H1 (cell line): ENCODE results near the gene NAV3. TPM values are rescaled to one million over a fixed set of nuclear protein-coding genes. Genes with fewer than 3 reads are reported as not detected.

ENCODE experiments used
- CTCF ChIA-PET: fragments of 300-600 bp; sonication (Branson Sonifier 250); formaldehyde crosslinking; loops from one replicate; lab custom pipeline; 2021; ENCODE audit not compliant: partially characterized antibody; lab: Charles Lee
- POLR2A ChIA-PET: fragments of 300-600 bp; sonication (Branson Sonifier 250); formaldehyde crosslinking; loops from one replicate; lab custom pipeline; 2021; ENCODE audit warnings: inconsistent platforms; ENCODE audit not compliant: partially characterized antibody; lab: Charles Lee
- DNase-seq, 2 experiments: peaks; one replicate each; pipeline versions ENCODE4 v3.0.0 to v3.0.0-alpha.2; 2010 to 2022; ENCODE audit warnings: low spot score in 2 of 2, low read depth in 1 of 2, mixed read lengths in 1 of 2
- FAIRE-seq: peaks from 2 replicates; lab custom pipeline; 2011; peaks lifted over from hg19 to GRCh38; lab: Jason Lieb, UNC
- H2AFZ ChIP-seq: 2 replicates; pipeline ENCODE4 v1.8.1; 2012; ENCODE audit warnings: low read length, inconsistent platforms
- H2AK5ac ChIP-seq: 2 replicates; pipeline ENCODE4 v1.6.1; 2013; ENCODE audit warnings: low read depth, low read length
- H2BK120ac ChIP-seq: replicated peaks from 2 replicates; pipeline ENCODE3; 2013; ENCODE audit warnings: low read depth, low read length, inconsistent platforms
- H2BK12ac ChIP-seq: 2 replicates; pipeline ENCODE4 v1.6.1; 2013; ENCODE audit warnings: low read depth, low read length
- H2BK15ac ChIP-seq: 2 replicates; pipeline ENCODE4 v1.6.1; 2013; ENCODE audit warnings: low read length
- H2BK20ac ChIP-seq: 2 replicates; pipeline ENCODE4 v1.6.1; 2013; ENCODE audit warnings: low read length
- H2BK5ac ChIP-seq: 2 replicates; pipeline ENCODE4 v1.6.1; 2013; ENCODE audit warnings: low read depth, low read length
- H3K14ac ChIP-seq: 2 replicates; pipeline ENCODE4 v1.6.1; 2013; ENCODE audit warnings: inconsistent platforms; ENCODE audit not compliant: insufficient read length
- H3K18ac ChIP-seq: 2 replicates; pipeline ENCODE4 v1.6.1; 2013; ENCODE audit warnings: low read length; ENCODE audit errors: extremely low read depth
- H3K23ac ChIP-seq: 2 replicates; pipeline ENCODE4 v1.6.1; 2013; ENCODE audit warnings: inconsistent platforms; ENCODE audit not compliant: insufficient read length
- H3K23me2 ChIP-seq: 2 replicates; pipeline ENCODE4 v1.6.1; 2013; ENCODE audit warnings: low read depth, low read length
- H3K27ac ChIP-seq: 2 replicates; pipeline ENCODE4 v1.6.1; 2011; ENCODE audit warnings: low read depth, low read length, inconsistent platforms
- H3K27me3 ChIP-seq, 4 experiments: replicated peaks in 1 of 4; 1 replicate in 1 of 4; 2 replicates in 3 of 4; pipeline versions ENCODE4 v1.6.1 to v1.8.1; 2011 to 2013; ENCODE audit warnings: low read length in 3 of 4, mild to moderate bottlenecking in 3 of 4, inconsistent platforms in 2 of 4, mixed read lengths in 2 of 4, moderate library complexity in 1 of 4; ENCODE audit not compliant: control insufficient read depth in 3 of 4, insufficient read depth in 3 of 4; ENCODE audit errors: extremely low read depth in 1 of 4
- H3K36me3 ChIP-seq, 4 experiments: 2 replicates each; pipeline versions ENCODE4 v1.6.1 to v1.8.1; 2011 to 2013; ENCODE audit warnings: mild to moderate bottlenecking in 4 of 4, low read length in 3 of 4, moderate library complexity in 2 of 4, control low read depth in 1 of 4, inconsistent platforms in 1 of 4; ENCODE audit not compliant: insufficient read depth in 4 of 4, control insufficient read depth in 2 of 4
- H3K4ac ChIP-seq: replicated peaks from 2 replicates; pipeline ENCODE3; 2013; ENCODE audit warnings: low read length, low read depth, mixed read lengths, inconsistent platforms; ENCODE audit not compliant: insufficient read length
- H3K4me1 ChIP-seq, 4 experiments: replicated peaks in 1 of 4; 1 replicate in 1 of 4; 2 replicates in 3 of 4; pipeline versions ENCODE4 v1.6.1 to v1.8.1; 2011 to 2013; ENCODE audit warnings: low read length in 3 of 4, inconsistent platforms in 2 of 4, mixed read lengths in 1 of 4; ENCODE audit not compliant: insufficient read depth in 4 of 4, control insufficient read depth in 3 of 4
- H3K4me2 ChIP-seq, 2 experiments: 2 replicates each; pipeline versions ENCODE4 v1.6.1 to v1.8.1; 2011 to 2013; ENCODE audit warnings: low read depth in 2 of 2, low read length in 2 of 2, control low read depth in 1 of 2, inconsistent platforms in 1 of 2, mild to moderate bottlenecking in 1 of 2; ENCODE audit not compliant: insufficient read depth in 1 of 2
- H3K4me3 ChIP-seq, 4 experiments: fragments of 200-600, 300-600 bp in 1 of 4; sonication (generic), shearing (Covaris generic), sonication (Bioruptor Twin) in 1 of 4; 2 replicates each; pipeline versions ENCODE4 v1.5.1 to v1.8.1; 2011 to 2016; ENCODE audit warnings: low read length in 4 of 4, low read depth in 3 of 4, control low read depth in 2 of 4, inconsistent platforms in 2 of 4, mild to moderate bottlenecking in 2 of 4, mixed read lengths in 1 of 4, moderate library complexity in 1 of 4; ENCODE audit not compliant: insufficient read depth in 2 of 4; ENCODE audit errors: extremely low read depth in 1 of 4
- H3K56ac ChIP-seq: replicated peaks from 2 replicates; pipeline ENCODE3; 2013; ENCODE audit warnings: low read depth, mild to moderate bottlenecking, mixed read lengths, low read length, inconsistent platforms; ENCODE audit not compliant: insufficient read length
- H3K79me1 ChIP-seq: 2 replicates; pipeline ENCODE4 v1.6.1; 2013; ENCODE audit warnings: low read depth, low read length, control low read depth
- H3K79me2 ChIP-seq, 2 experiments: 2 replicates each; pipeline versions ENCODE4 v1.6.1 to v1.8.1; 2012 to 2013; ENCODE audit warnings: low read length in 2 of 2, mild to moderate bottlenecking in 2 of 2, inconsistent platforms in 1 of 2; ENCODE audit not compliant: insufficient read depth in 2 of 2, control insufficient read depth in 1 of 2
- H3K9ac ChIP-seq, 4 experiments: replicated peaks in 1 of 4; 1 replicate in 1 of 4; 2 replicates in 3 of 4; pipeline versions ENCODE4 v1.6.1 to v1.8.1; 2011 to 2013; ENCODE audit warnings: low read depth in 3 of 4, low read length in 3 of 4, control low read depth in 2 of 4, mild to moderate bottlenecking in 2 of 4, moderate library complexity in 2 of 4, inconsistent platforms in 1 of 4; ENCODE audit errors: extremely low read depth in 1 of 4
- H3K9me3 ChIP-seq, 2 experiments: 2 replicates each; pipeline versions ENCODE4 v1.6.1 to v1.8.1; 2012 to 2013; ENCODE audit warnings: mild to moderate bottlenecking in 2 of 2, moderate library complexity in 2 of 2, control low read depth in 1 of 2, inconsistent platforms in 1 of 2, low read depth in 1 of 2, low read length in 1 of 2, mixed read lengths in 1 of 2; ENCODE audit not compliant: insufficient read depth in 2 of 2
- H4K20me1 ChIP-seq, 2 experiments: replicated peaks in 1 of 2; 2 replicates each; pipeline versions ENCODE3 to v1.8.1; 2011 to 2013; ENCODE audit warnings: inconsistent platforms in 2 of 2, low read length in 2 of 2, mild to moderate bottlenecking in 1 of 2; ENCODE audit not compliant: insufficient read depth in 2 of 2, control insufficient read depth in 1 of 2
- H4K5ac ChIP-seq: 2 replicates; pipeline ENCODE4 v1.6.1; 2013; ENCODE audit warnings: low read length, low read depth, mixed read lengths, inconsistent platforms; ENCODE audit not compliant: insufficient read length
- H4K8ac ChIP-seq: 2 replicates; pipeline ENCODE4 v1.8.0; 2013; ENCODE audit warnings: mild to moderate bottlenecking, moderate library complexity, low read length, inconsistent platforms; ENCODE audit not compliant: insufficient read depth; ENCODE audit errors: extremely low read depth
- H4K91ac ChIP-seq: replicated peaks from 2 replicates; pipeline ENCODE3; 2013; ENCODE audit warnings: low read length, mixed read lengths, inconsistent platforms; ENCODE audit not compliant: insufficient read length
- CTCF ChIP-seq, 3 experiments: IDR thresholded peaks; 1 replicate in 2 of 3; 2 replicates in 1 of 3; pipeline versions ENCODE4 v1.5.1 to v1.6.1; 2011; ENCODE audit warnings: low read length in 3 of 3, mild to moderate bottlenecking in 3 of 3, inconsistent platforms in 2 of 3, low read depth in 1 of 3, moderate library complexity in 1 of 3; ENCODE audit not compliant: insufficient read depth in 1 of 3; ENCODE audit errors: control extremely low read depth in 1 of 3
- SP2 ChIP-seq: IDR thresholded peaks from 2 replicates; pipeline ENCODE4 v1.6.1; 2012; ENCODE audit warnings: mild to moderate bottlenecking, low read length, inconsistent platforms
- WGBS, 2 experiments: shearing (Covaris generic) in 1 of 2; methylation state at CpG; one replicate each; pipeline versions ENCODE4 v1.1.6 to v1.1.7; 2013 to 2015; ENCODE audit warnings: low lambda C conversion rate in 2 of 2, mixed read lengths in 2 of 2, inconsistent platforms in 1 of 2, low coverage in 1 of 2, missing lambda C conversion rate in 1 of 2; ENCODE audit not compliant: insufficient replicate concordance in 2 of 2, insufficient coverage in 1 of 2, insufficient read length in 1 of 2; ENCODE audit errors: extremely low coverage in 1 of 2, missing lambda C conversion rate in 1 of 2; 5-methylcytosine and 5-hydroxymethylcytosine counted together
- polyA plus RNA-seq, 7 experiments: library from polyadenylated mRNA; depleted of rRNA in 3 of 7; stranded (reverse) in 5 of 7; unstranded in 2 of 7; fragments of >200 nt in 5 of 7; fragments of 200-250 nt in 2 of 7; gene quantifications; 1 replicate in 5 of 7; 2 replicates in 1 of 7; 4 replicates in 1 of 7; pipeline versions ENCODE4 v1.2.1 to v1.2.3, GENCODE V29; 2011 to 2013; ENCODE audit warnings: missing spikeins in 2 of 7, mixed read lengths in 2 of 7
- total RNA-seq: library from RNA; stranded (reverse); fragmentation: NEBNext Ultra II Directional; extraction: Animal tissue kit (Norgen Biotek cat#: 25700); gene quantifications from 2 replicates; pipeline ENCODE4 v1.2.1, GENCODE V29; 2021

Gene NAV3
- total and polyA plus RNA-seq, 2 of the 8 experiments (the other 6 are each of a cell fraction or from before 2014, with no cell fraction given), result 0.47 to 5.0 TPM

DNA sequence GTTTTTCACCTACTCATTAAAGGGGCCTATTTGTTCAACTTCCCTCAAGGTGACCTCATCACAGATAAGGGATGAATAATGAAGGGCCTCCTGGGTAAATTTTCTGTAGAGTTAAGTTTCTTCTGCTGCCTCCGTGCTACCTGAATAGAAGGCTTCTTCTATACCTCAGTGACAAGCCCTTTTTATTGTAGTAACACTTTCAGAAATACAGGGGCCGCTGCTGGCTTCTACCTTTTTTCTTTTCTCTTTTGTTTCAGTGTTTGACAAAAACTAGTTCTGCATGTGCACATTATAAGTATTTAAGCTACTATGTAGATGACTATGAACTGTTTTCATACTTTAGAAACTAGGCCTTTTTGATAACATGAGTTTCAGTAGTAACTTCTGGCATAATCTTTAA, 207.0 kb downstream of the NAV3 start:
- H3K9ac ChIP-seq, result no peak overlapping the region
- DNase-seq, result no peak
- POLR2A ChIA-PET, result no interaction called here
- peak in 1 of 3 experiments; percentile 26; a peak in 2 of 4 replicates for TF ChIP-seq CTCF (IDR thresholded peaks at IDR 0.05; ENCODE audit: control extremely low read depth in 1 of 3, insufficient read depth in 1 of 3, low read depth in 1 of 3, low read length in 3 of 3)
- no peak for TF ChIP-seq SP2

More for the DNA sequence above, 207.0 kb downstream of the NAV3 start:
- Histone ChIP-seq H3K4me2 (no peak overlapping the region), H3K56ac (no peak overlapping the region), H3K4ac (no peak overlapping the region), H4K20me1 (no peaks in the 10 kb centered on the region), H4K8ac (no peak overlapping the region), H3K9me3 (no peaks in the 10 kb centered on the region), H2BK120ac (no peak overlapping the region), H2BK5ac (no peak overlapping the region), H4K91ac (no peak overlapping the region), H3K4me1 (no peaks in the 10 kb centered on the region), H3K27ac (no peak overlapping the region), H2BK20ac (no peak overlapping the region), H4K5ac (no peak overlapping the region), H3K36me3 (no peaks in the 10 kb centered on the region), H3K79me1 (no peaks in the 10 kb centered on the region), H3K18ac (no peak overlapping the region), H2AK5ac (no peak overlapping the region), H3K27me3 (no peaks in the 10 kb centered on the region), H2BK12ac (no peak overlapping the region), H3K14ac (no peak overlapping the region), H2BK15ac (no peak overlapping the region), H3K23ac (no peak overlapping the region), H3K79me2 (no peaks in the 10 kb centered on the region), H3K4me3 (no peak overlapping the region), H3K23me2 (no peaks in the 10 kb centered on the region), H2AFZ (no peak overlapping the region)
- CTCF ChIA-PET, result interaction anchor here (0.6 to 2.5 kb wide), 14 partner anchors 8 to 545 kb away, joined by 3 to 12 read pairs (median 3); no protein-coding TSS in a partner anchor
- FAIRE-seq, result no peak
- 83% methylated on average over 2 of the region's 2 CpGs; no CpG with 5 or more reads in 1 of the 2 experiments for WGBS, 2 experiments
